ENCODE measurements around the gene PFDN1.

- TF ChIP-seq CTCF (conservative IDR thresholded peaks at IDR 0.05; ENCODE audit: low read depth in 2 of 2) (no peak), POLR2AphosphoS5 (IDR thresholded peaks at IDR 0.05; ENCODE audit: low read depth) (no peak), ETS1 (IDR thresholded peaks at IDR 0.05) (no peak), EZH2 (IDR thresholded peaks at IDR 0.05; ENCODE audit: low read depth, unreplicated experiment) (no peak), REST (IDR thresholded peaks at IDR 0.05; ENCODE audit: unreplicated experiment) (no peak), NANOG (IDR thresholded peaks at IDR 0.05; ENCODE audit: borderline replicate concordance) (no peak), CREB1 (CRISPR knock-in tag; IDR thresholded peaks at IDR 0.05; ENCODE audit: low read depth) (no peak), ZNF462 (CRISPR knock-in tag; IDR thresholded peaks at IDR 0.05) (no peak)
These were observed 29.5 kb downstream of the PFDN1 start for GRCh38 chr5:140273401-140273877.

Measured in GM23338 (cell line).